ENCODE measurements around the gene ATF6B.
A peak's percentile ranks its signal among the peaks of the same experiment; 100 is the strongest.

ATF6B gene

GRCh38 chr6:32127717-32128592 is at the start of gene ATF6B:
TSS of gene ATF6B (minus strand) at chr6:32128246. CDS start at chr6:32128207, 39 bp downstream.
- DNase-seq, result peak; percentile 99

GRCh38 chr6:32177183-32177787 is 49.2 kb upstream of the ATF6B start:
- DNase-seq, result peak; percentile 77 to 85

GRCh38 chr6:32176476-32177182 is 48.6 kb upstream of the ATF6B start:
- DNase-seq, result peak in 1 of 2 experiments; percentile 35

GRCh38 chr6:32175711-32176475 is 47.8 kb upstream of the ATF6B start, which contains the start of gene AGPAT1:
TSS of gene AGPAT1 (minus strand) at chr6:32176084. CDS start at chr6:32171496, 4,588 bp downstream.
- DNase-seq, result peak; percentile 83 to 96

GRCh38 chr6:32175322-32175710 is 47.3 kb upstream of the ATF6B start:
- DNase-seq, result no peak

- no peak for DNase-seq
These were observed 46.4 kb upstream of the ATF6B start for GRCh38 chr6:32174416-32174815.

- DNase-seq, result no peak
These were observed 45.1 kb upstream of the ATF6B start for GRCh38 chr6:32173051-32173727.

GRCh38 chr6:32171234-32171633 is 43.2 kb upstream of the ATF6B start:
- no peak for DNase-seq

GRCh38 chr6:32170294-32170693 is 42.2 kb upstream of the ATF6B start:
- no peak for DNase-seq

- no peak for DNase-seq
These were observed 41.0 kb upstream of the ATF6B start for GRCh38 chr6:32168807-32169591.

GRCh38 chr6:32168350-32168749 is 40.3 kb upstream of the ATF6B start:
- DNase-seq, result no peak

GRCh38 chr6:32167761-32168262 is 39.8 kb upstream of the ATF6B start:
- no peak for DNase-seq

- no peak for DNase-seq
These were observed 39.2 kb upstream of the ATF6B start for GRCh38 chr6:32167154-32167760.

GRCh38 chr6:32166411-32167061 is 38.5 kb upstream of the ATF6B start:
- DNase-seq, result no peak

- DNase-seq, result no peak
These were observed 36.2 kb upstream of the ATF6B start, which contains the start of gene EGFL8 for GRCh38 chr6:32164295-32164694. TSS of gene EGFL8 (plus strand) at chr6:32164595. CDS start at chr6:32166166, 1,571 bp downstream.

- no peak for DNase-seq
These were observed 35.7 kb upstream of the ATF6B start for GRCh38 chr6:32163559-32164258.

GRCh38 chr6:32158052-32158451 is 30.0 kb upstream of the ATF6B start:
- no peak for DNase-seq

- DNase-seq, result no peak
These were observed 28.8 kb upstream of the ATF6B start for GRCh38 chr6:32156891-32157290.

- DNase-seq, result peak; percentile 53 to 83
These were observed 26.6 kb upstream of the ATF6B start for GRCh38 chr6:32154514-32155161.

All from NCI-H526 (cell line).